Osteocyte (in vitro differentiated cells): ENCODE measurements around the gene OMD. TPM values are rescaled to one million over a fixed set of nuclear protein-coding genes. Genes with fewer than 3 reads are reported as not detected.

ENCODE experiments used
- DNase-seq: peaks from one replicate; pipeline ENCODE4 v3.0.0; 2021; ENCODE audit warnings: mixed read lengths; ENCODE audit not compliant: unreplicated experiment; ENCODE audit errors: extremely low spot score
- H3K27ac Mint-ChIP-seq: one replicate; pipeline ENCODE4 v1.8.0; 2021; ENCODE audit warnings: mild to moderate bottlenecking, mixed read lengths; ENCODE audit not compliant: unreplicated experiment
- H3K27me3 Mint-ChIP-seq: one replicate; pipeline ENCODE4 v1.8.0; 2021; ENCODE audit warnings: mixed read lengths; ENCODE audit not compliant: unreplicated experiment
- H3K36me3 Mint-ChIP-seq: one replicate; pipeline ENCODE4 v1.8.0; 2021; ENCODE audit warnings: mixed read lengths; ENCODE audit not compliant: unreplicated experiment
- H3K4me1 Mint-ChIP-seq: one replicate; pipeline ENCODE4 v1.8.0; 2021; ENCODE audit warnings: mixed read lengths; ENCODE audit not compliant: unreplicated experiment
- H3K4me3 Mint-ChIP-seq: one replicate; pipeline ENCODE4 v1.8.0; 2021; ENCODE audit warnings: mild to moderate bottlenecking, moderate library complexity, mixed read lengths; ENCODE audit not compliant: unreplicated experiment
- H3K9me3 Mint-ChIP-seq: one replicate; pipeline ENCODE4 v1.8.0; 2021; ENCODE audit warnings: mixed read lengths; ENCODE audit not compliant: unreplicated experiment
- CTCF ChIP-seq: fragments of 200-600 bp; sonication (generic); IDR thresholded peaks from 2 replicates; pipeline ENCODE4 v1.5.0; 2021; ENCODE audit warnings: antibody characterized with exemption, mild to moderate bottlenecking, moderate library complexity
- total RNA-seq: library from RNA; stranded (reverse); gene quantifications from 2 replicates; pipeline ENCODE4 v1.2.1, GENCODE V29; 2021

Gene OMD
- total RNA-seq, 1 donor from 2014 or later = 31.1 TPM

- Mint-ChIP-seq H3K27ac (peak overlapping the region; percentile 71), H3K4me1 (peaks cover 39% of the 10 kb centered on the region), H3K4me3 (no peak overlapping the region), H3K27me3 (no peaks in the 10 kb centered on the region), H3K9me3 (no peaks in the 10 kb centered on the region), H3K36me3 (peaks cover 6% of the 10 kb centered on the region)
- no peak for DNase-seq
- no peak for TF ChIP-seq CTCF
Measured at GRCh38 chr9:92385953-92386352, 38.3 kb downstream of the OMD start.

GRCh38 chr9:92385477-92385876 lies 38.8 kb downstream of the OMD start:
- DNase-seq = no peak
- Mint-ChIP-seq H3K4me1 (peaks cover 39% of the 10 kb centered on the region), H3K36me3 (peaks cover 10% of the 10 kb centered on the region), H3K9me3 (no peaks in the 10 kb centered on the region), H3K27me3 (no peaks in the 10 kb centered on the region), H3K4me3 (no peak overlapping the region), H3K27ac (peak overlapping the region; percentile 71)
- TF ChIP-seq CTCF = no peak

GRCh38 chr9:92385001-92385400 lies 39.3 kb downstream of the OMD start:
- H3K4me1 Mint-ChIP-seq = peaks cover 36% of the 10 kb centered on the region
- H3K4me3 Mint-ChIP-seq = no peak overlapping the region
- H3K36me3 Mint-ChIP-seq = peaks cover 13% of the 10 kb centered on the region
- no peak for DNase-seq
- no peaks in the 10 kb centered on the region for H3K9me3 Mint-ChIP-seq
- peak overlapping the region; percentile 71 for H3K27ac Mint-ChIP-seq
- TF ChIP-seq CTCF = no peak
- no peaks in the 10 kb centered on the region for H3K27me3 Mint-ChIP-seq

GRCh38 chr9:92384375-92384774 lies 39.9 kb downstream of the OMD start:
- peak overlapping the region; percentile 71 for H3K27ac Mint-ChIP-seq

GRCh38 chr9:92381775-92382174 lies 42.5 kb downstream of the OMD start:
- TF ChIP-seq CTCF = no peak
- Mint-ChIP-seq H3K9me3 (no peaks in the 10 kb centered on the region), H3K27ac (no peak overlapping the region), H3K4me3 (no peak overlapping the region), H3K4me1 (peaks cover 44% of the 10 kb centered on the region), H3K27me3 (no peaks in the 10 kb centered on the region), H3K36me3 (peaks cover 10% of the 10 kb centered on the region)
- no peak for DNase-seq

More at GRCh38 chr9:92384375-92384774, 39.9 kb downstream of the OMD start:
- Mint-ChIP-seq H3K9me3 (no peaks in the 10 kb centered on the region), H3K4me3 (peak overlapping the region; percentile 55), H3K27me3 (no peaks in the 10 kb centered on the region), H3K36me3 (peaks cover 13% of the 10 kb centered on the region), H3K4me1 (peaks cover 35% of the 10 kb centered on the region)
- TF ChIP-seq CTCF = no peak
- no peak for DNase-seq
